ENCODE results near the gene LRP11. TPM values are rescaled to one million over a fixed set of nuclear protein-coding genes. Genes with fewer than 3 reads are reported as not detected.
A peak's percentile ranks its signal among the peaks of the same experiment; 100 is the strongest.

The LRP11 gene
- total and polyA plus RNA-seq, 9 of the 15 experiments (the other 6 are each of a cell fraction or from before 2014, with no cell fraction given) = 0.51 to 3.5 (median 2.4) TPM

GRCh38 chr6:149895048-149895590, 31.0 kb upstream of the LRP11 start (continued):
- no peak for TF ChIP-seq CXXC5 (CRISPR knock-in tag; IDR thresholded peaks at IDR 0.05)
- TF ChIP-seq JUNB (CRISPR knock-in tag; conservative IDR thresholded peaks at IDR 0.05) = no peak
- TF ChIP-seq SPI1 (IDR thresholded peaks at IDR 0.05; ENCODE audit: borderline replicate concordance, low read depth, low read length) = peak; percentile 7; the same call in 1 of the 2 replicates
- TF ChIP-seq THRAP3 (IDR thresholded peaks at IDR 0.05; ENCODE audit: borderline replicate concordance) = no peak
- TF ChIP-seq PBX2 (CRISPR knock-in tag; IDR thresholded peaks at IDR 0.05; ENCODE audit: low read depth) = no peak
- no peak for TF ChIP-seq PBX2 (tag; conservative IDR thresholded peaks at IDR 0.05; ENCODE audit: low read depth)
- no peak for TF ChIP-seq EZH2 (IDR thresholded peaks at IDR 0.05; ENCODE audit: borderline replicate concordance, low read depth, low read length)
- no peak for TF ChIP-seq POU5F1 (IDR thresholded peaks at IDR 0.05; ENCODE audit: borderline replicate concordance, low read depth, low read length, partially characterized antibody)
- TF ChIP-seq U2AF1 (optimal IDR thresholded peaks at IDR 0.05; ENCODE audit: low read depth, low read length) = no peak
- TF ChIP-seq ZFP30 (CRISPR knock-in tag; IDR thresholded peaks at IDR 0.05; ENCODE audit: borderline replicate concordance) = no peak
- no peak for TF ChIP-seq TCF7L2 (IDR thresholded peaks at IDR 0.05; ENCODE audit: low read depth, low read length)
